Measurements from ENCODE around the gene MEIS3.
A peak's percentile ranks its signal among the peaks of the same experiment; 100 is the strongest.

Gene MEIS3

DNA sequence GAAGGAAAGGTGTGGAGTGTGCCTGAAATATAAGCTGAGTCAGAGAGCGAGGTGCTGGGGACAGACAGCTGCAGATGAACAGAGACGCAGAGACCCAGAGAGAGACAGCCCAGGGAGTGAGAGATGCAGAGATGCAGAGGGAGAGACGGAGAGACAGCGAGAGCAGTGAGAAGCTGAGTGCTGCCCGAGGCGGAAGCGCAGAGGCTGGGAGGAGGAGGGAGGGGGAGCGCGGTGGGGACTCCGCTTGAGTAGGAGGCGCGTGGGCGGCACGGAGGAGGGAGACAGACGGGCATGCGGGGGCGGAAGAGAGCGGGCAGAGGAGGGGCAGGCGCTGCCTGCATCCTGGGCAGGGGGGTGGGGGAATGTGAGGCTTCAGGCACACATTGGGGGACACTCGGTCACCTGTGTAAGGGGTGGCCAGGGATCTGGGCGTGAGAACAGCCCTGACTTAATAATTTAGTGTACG is 26.6 kb upstream of the MEIS3 start:
- 2% methylated on average over 14 of the region's 22 CpGs for WGBS (ENCODE audit: insufficient coverage)

DNA sequence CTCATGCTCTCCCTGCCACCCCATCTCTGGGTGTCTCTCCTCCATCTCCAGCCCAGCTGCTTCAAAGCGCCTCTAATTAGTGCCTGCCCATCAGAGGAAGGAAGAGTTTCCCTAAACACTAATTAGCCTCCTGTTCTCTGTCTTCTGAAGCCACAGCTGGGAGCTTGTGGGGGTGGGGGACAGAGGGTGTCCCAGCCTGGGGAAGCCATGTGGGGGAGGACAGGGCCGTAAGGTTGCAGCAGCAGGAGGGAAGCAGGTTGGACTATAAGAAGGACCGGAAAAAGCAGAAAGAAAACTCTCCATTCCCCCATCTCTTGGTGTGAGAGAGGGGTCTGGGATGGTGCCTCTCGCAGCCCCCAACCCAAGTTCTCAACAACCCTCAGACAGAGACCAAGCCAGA is 26.2 kb upstream of the MEIS3 start:
- no peaks in the 10 kb centered on the region for H3K36me3 ChIP-seq (ENCODE audit: control insufficient read depth in 4 of 4, insufficient read depth in 4 of 4, low read length in 3 of 4)
- no peak overlapping the region for H3K27ac ChIP-seq (ENCODE audit: insufficient read depth in 1 of 2, low read depth in 1 of 2, low read length in 2 of 2, poor library complexity in 1 of 2, severe bottlenecking in 2 of 2)
- 50% methylated on average over 1 of the region's 4 CpGs for WGBS (ENCODE audit: insufficient coverage)
- ChIA-PET CTCF (interaction anchor here (1.2 to 3.2 kb wide), 2 partner anchors 9 to 70 kb away, joined by 3 to 13 read pairs; partner anchors contain the start of gene NAPA), POLR2A (no interaction called here)
- no peak for DNase-seq
- H3K9me3 ChIP-seq (ENCODE audit: control extremely low read depth in 1 of 5, control insufficient read depth in 4 of 5, insufficient read depth in 2 of 5, low read depth in 1 of 5, low read length in 4 of 5) = peaks cover 0 to 2% (median 0%) of the 10 kb centered on the region in 5 experiments
- H3K4me1 ChIP-seq (ENCODE audit: control extremely low read depth in 1 of 4, control insufficient read depth in 4 of 4, insufficient read depth in 4 of 4, low read length in 3 of 4) = peaks cover 2 to 32% (median 31%) of the 10 kb centered on the region in 4 experiments
- peaks cover 3 to 87% (median 30%) of the 10 kb centered on the region in 5 experiments for H3K27me3 ChIP-seq (replicated peaks in 2 of 5; ENCODE audit: control insufficient read depth in 4 of 5, insufficient read depth in 5 of 5, low read length in 4 of 5)
- peak overlapping the region in 3 of 7 experiments; percentile 13 to 51 (median 40) for H3K4me3 ChIP-seq (ENCODE audit: control insufficient read depth in 1 of 7, extremely low read depth in 1 of 7, insufficient read depth in 4 of 7, low read depth in 2 of 7, low read length in 6 of 7)

More for the DNA sequence above, 26.6 kb upstream of the MEIS3 start:
- DNase-seq = peak; percentile 55 to 81 (median 75)
- peaks cover 0 to 2% (median 0%) of the 10 kb centered on the region in 5 experiments for H3K9me3 ChIP-seq (ENCODE audit: control extremely low read depth in 1 of 5, control insufficient read depth in 4 of 5, insufficient read depth in 2 of 5, low read depth in 1 of 5, low read length in 4 of 5)
- peaks cover 2 to 32% (median 31%) of the 10 kb centered on the region in 4 experiments for H3K4me1 ChIP-seq (ENCODE audit: control extremely low read depth in 1 of 4, control insufficient read depth in 4 of 4, insufficient read depth in 4 of 4, low read length in 3 of 4)
- H3K27ac ChIP-seq (ENCODE audit: insufficient read depth in 1 of 2, low read depth in 1 of 2, low read length in 2 of 2, poor library complexity in 1 of 2, severe bottlenecking in 2 of 2) = no peak overlapping the region
- H3K27me3 ChIP-seq (replicated peaks in 2 of 5; ENCODE audit: control insufficient read depth in 4 of 5, insufficient read depth in 5 of 5, low read length in 4 of 5) = peaks cover 3 to 89% (median 30%) of the 10 kb centered on the region in 5 experiments
- ChIA-PET CTCF (interaction anchor here (1.0 to 3.2 kb wide), 4 partner anchors 10 to 261 kb away, joined by 3 to 13 read pairs (median 3); partner anchors contain the start of gene NAPA), POLR2A (no interaction called here)
- H3K36me3 ChIP-seq (ENCODE audit: control insufficient read depth in 4 of 4, insufficient read depth in 4 of 4, low read length in 3 of 4) = no peaks in the 10 kb centered on the region
- H3K4me3 ChIP-seq (ENCODE audit: control insufficient read depth in 1 of 7, extremely low read depth in 1 of 7, insufficient read depth in 4 of 7, low read depth in 2 of 7, low read length in 6 of 7) = peak overlapping the region in 3 of 7 experiments; percentile 13 to 51 (median 40)

- ChIA-PET CTCF (no interaction called here), POLR2A (interaction anchor here (0.6 to 1.0 kb wide), 2 partner anchors 11 to 263 kb away, joined by 3 read pairs; no protein-coding TSS in a partner anchor)
- no peak overlapping the region for H3K4me3 ChIP-seq (ENCODE audit: control insufficient read depth in 1 of 7, extremely low read depth in 1 of 7, insufficient read depth in 4 of 7, low read depth in 2 of 7, low read length in 6 of 7)
- peaks cover 0 to 2% (median 0%) of the 10 kb centered on the region in 5 experiments for H3K9me3 ChIP-seq (ENCODE audit: control extremely low read depth in 1 of 5, control insufficient read depth in 4 of 5, insufficient read depth in 2 of 5, low read depth in 1 of 5, low read length in 4 of 5)
- H3K4me1 ChIP-seq (ENCODE audit: control extremely low read depth in 1 of 4, control insufficient read depth in 4 of 4, insufficient read depth in 4 of 4, low read length in 3 of 4) = peaks cover 2 to 32% (median 31%) of the 10 kb centered on the region in 4 experiments
- DNase-seq = peak in 2 of 3 donors; percentile 54 to 66
- 15% methylated on average over 13 of the region's 22 CpGs for WGBS (ENCODE audit: insufficient coverage)
- H3K36me3 ChIP-seq (ENCODE audit: control insufficient read depth in 4 of 4, insufficient read depth in 4 of 4, low read length in 3 of 4) = no peaks in the 10 kb centered on the region
- peaks cover 3 to 82% (median 30%) of the 10 kb centered on the region in 5 experiments for H3K27me3 ChIP-seq (replicated peaks in 2 of 5; ENCODE audit: control insufficient read depth in 4 of 5, insufficient read depth in 5 of 5, low read length in 4 of 5)
- H3K27ac ChIP-seq (ENCODE audit: insufficient read depth in 1 of 2, low read depth in 1 of 2, low read length in 2 of 2, poor library complexity in 1 of 2, severe bottlenecking in 2 of 2) = no peak overlapping the region
Measured at GRCh38 chr19:47444388-47444821, 25.1 kb upstream of the MEIS3 start.

DNA sequence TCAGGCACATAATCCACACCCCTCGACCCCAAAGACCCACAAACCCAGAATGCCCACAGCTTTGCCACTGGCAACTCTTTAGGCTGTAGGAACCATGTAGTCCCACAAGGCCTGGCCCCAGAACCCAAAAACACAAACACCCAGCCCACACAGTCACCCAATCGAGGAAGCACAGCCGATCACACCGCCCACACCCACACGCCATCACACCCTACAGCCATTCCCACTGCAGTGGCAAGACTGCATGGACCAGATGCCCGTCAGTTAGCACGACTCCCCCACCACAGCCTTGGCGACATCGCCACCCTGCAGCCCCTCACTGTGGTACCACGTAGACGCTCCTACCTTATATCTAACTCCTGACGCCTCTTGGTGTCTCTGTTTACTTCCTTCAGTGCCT is 24.0 kb upstream of the MEIS3 start:
- Histone ChIP-seq H3K27ac (ENCODE audit: insufficient read depth in 1 of 2, low read depth in 1 of 2, low read length in 2 of 2, poor library complexity in 1 of 2, severe bottlenecking in 2 of 2) (no peak overlapping the region), H3K27me3 (replicated peaks in 2 of 5; ENCODE audit: control insufficient read depth in 4 of 5, insufficient read depth in 5 of 5, low read length in 4 of 5) (peaks cover 0 to 74% (median 26%) of the 10 kb centered on the region in 5 experiments), H3K9me3 (ENCODE audit: control extremely low read depth in 1 of 5, control insufficient read depth in 4 of 5, insufficient read depth in 2 of 5, low read depth in 1 of 5, low read length in 4 of 5) (peaks cover 0 to 2% (median 0%) of the 10 kb centered on the region in 5 experiments), H3K4me1 (ENCODE audit: control extremely low read depth in 1 of 4, control insufficient read depth in 4 of 4, insufficient read depth in 4 of 4, low read length in 3 of 4) (peaks cover 2 to 32% (median 31%) of the 10 kb centered on the region in 4 experiments), H3K36me3 (ENCODE audit: control insufficient read depth in 4 of 4, insufficient read depth in 4 of 4, low read length in 3 of 4) (no peaks in the 10 kb centered on the region), H3K4me3 (ENCODE audit: control insufficient read depth in 1 of 7, extremely low read depth in 1 of 7, insufficient read depth in 4 of 7, low read depth in 2 of 7, low read length in 6 of 7) (no peak overlapping the region)
- CTCF ChIA-PET = interaction anchor here (0.6 kb wide), 1 partner anchor 9 kb away, joined by 3 read pairs; no protein-coding TSS in a partner anchor
- WGBS (ENCODE audit: insufficient coverage) = 69% methylated on average over 11 of the region's 12 CpGs
- DNase-seq = no peak
- POLR2A ChIA-PET = no interaction called here

GRCh38 chr19:47438793-47439220 is 19.5 kb upstream of the MEIS3 start:
- Histone ChIP-seq H3K27me3 (replicated peaks in 2 of 5; ENCODE audit: control insufficient read depth in 4 of 5, insufficient read depth in 5 of 5, low read length in 4 of 5) (peaks cover 0 to 48% (median 10%) of the 10 kb centered on the region in 5 experiments), H3K36me3 (ENCODE audit: control insufficient read depth in 4 of 4, insufficient read depth in 4 of 4, low read length in 3 of 4) (no peaks in the 10 kb centered on the region), H3K9me3 (ENCODE audit: control extremely low read depth in 1 of 5, control insufficient read depth in 4 of 5, insufficient read depth in 2 of 5, low read depth in 1 of 5, low read length in 4 of 5) (no peaks in the 10 kb centered on the region), H3K4me1 (ENCODE audit: control extremely low read depth in 1 of 4, control insufficient read depth in 4 of 4, insufficient read depth in 4 of 4, low read length in 3 of 4) (no peaks in the 10 kb centered on the region), H3K4me3 (ENCODE audit: control insufficient read depth in 1 of 7, extremely low read depth in 1 of 7, insufficient read depth in 4 of 7, low read depth in 2 of 7, low read length in 6 of 7) (no peak overlapping the region), H3K27ac (ENCODE audit: insufficient read depth in 1 of 2, low read depth in 1 of 2, low read length in 2 of 2, poor library complexity in 1 of 2, severe bottlenecking in 2 of 2) (no peak overlapping the region)
- no peak for DNase-seq
- ChIA-PET POLR2A (interaction anchor here (0.5 kb wide), 1 partner anchor 8 kb away, joined by 4 read pairs; no protein-coding TSS in a partner anchor), CTCF (interaction anchor here (0.9 to 7.9 kb wide), 7 partner anchors 8 to 260 kb away, joined by 3 to 64 read pairs (median 4); partner anchors contain the start of gene NAPA)
- WGBS (ENCODE audit: insufficient coverage) = 50% methylated on average over 2 of the region's 5 CpGs

- Histone ChIP-seq H3K4me1 (ENCODE audit: control extremely low read depth in 1 of 4, control insufficient read depth in 4 of 4, insufficient read depth in 4 of 4, low read length in 3 of 4) (peaks cover 0 to 6% (median 2%) of the 10 kb centered on the region in 4 experiments), H3K27me3 (replicated peaks in 2 of 5; ENCODE audit: control insufficient read depth in 4 of 5, insufficient read depth in 5 of 5, low read length in 4 of 5) (peaks cover 0 to 39% (median 7%) of the 10 kb centered on the region in 5 experiments), H3K36me3 (ENCODE audit: control insufficient read depth in 4 of 4, insufficient read depth in 4 of 4, low read length in 3 of 4) (no peaks in the 10 kb centered on the region), H3K27ac (ENCODE audit: insufficient read depth in 1 of 2, low read depth in 1 of 2, low read length in 2 of 2, poor library complexity in 1 of 2, severe bottlenecking in 2 of 2) (no peak overlapping the region), H3K9me3 (ENCODE audit: control extremely low read depth in 1 of 5, control insufficient read depth in 4 of 5, insufficient read depth in 2 of 5, low read depth in 1 of 5, low read length in 4 of 5) (no peaks in the 10 kb centered on the region), H3K4me3 (ENCODE audit: control insufficient read depth in 1 of 7, extremely low read depth in 1 of 7, insufficient read depth in 4 of 7, low read depth in 2 of 7, low read length in 6 of 7) (no peak overlapping the region)
- DNase-seq = peak in 2 of 3 donors; percentile 40
- POLR2A ChIA-PET = interaction anchor here (0.7 kb wide), 1 partner anchor 182 kb away, joined by 3 read pairs; no protein-coding TSS in a partner anchor
- CTCF ChIA-PET = interaction anchor here (0.9 to 7.9 kb wide), 9 partner anchors 9 to 261 kb away, joined by 3 to 64 read pairs (median 4); partner anchors contain the start of genes KPTN and NAPA
- WGBS (ENCODE audit: insufficient coverage) = 39% methylated on average over 11 of the region's 12 CpGs
Measured at GRCh38 chr19:47437500-47437899, 18.2 kb upstream of the MEIS3 start.
